Choroid plexus epithelial cell (primary cell): ENCODE data around the gene ZNF497.

ENCODE experiments used
- DNase-seq: peaks from one replicate; pipeline ENCODE4 v3.0.0-alpha.2; 2010; ENCODE audit warnings: low read depth
- H3K4me3 ChIP-seq: 2 replicates; pipeline ENCODE4 v1.5.1; 2011; ENCODE audit warnings: low read depth, mild to moderate bottlenecking, control low read depth, low read length, moderate library complexity
- CTCF ChIP-seq: conservative IDR thresholded peaks from 2 replicates; pipeline ENCODE4 v1.5.1; 2011; ENCODE audit warnings: low read depth, mild to moderate bottlenecking, control low read depth, inconsistent platforms, low read length, moderate library complexity

The ZNF497 gene

GRCh38 chr19:58372311-58373133, 10.0 kb upstream of the ZNF497 start:
- DNase-seq: no peak
- no peak overlapping the region for H3K4me3 ChIP-seq
- peak; percentile 37 for TF ChIP-seq CTCF

- TF ChIP-seq CTCF: no peak
- H3K4me3 ChIP-seq: no peak overlapping the region
- no peak for DNase-seq
Observed at GRCh38 chr19:58368561-58369360, 6.2 kb upstream of the ZNF497 start.

DNA sequence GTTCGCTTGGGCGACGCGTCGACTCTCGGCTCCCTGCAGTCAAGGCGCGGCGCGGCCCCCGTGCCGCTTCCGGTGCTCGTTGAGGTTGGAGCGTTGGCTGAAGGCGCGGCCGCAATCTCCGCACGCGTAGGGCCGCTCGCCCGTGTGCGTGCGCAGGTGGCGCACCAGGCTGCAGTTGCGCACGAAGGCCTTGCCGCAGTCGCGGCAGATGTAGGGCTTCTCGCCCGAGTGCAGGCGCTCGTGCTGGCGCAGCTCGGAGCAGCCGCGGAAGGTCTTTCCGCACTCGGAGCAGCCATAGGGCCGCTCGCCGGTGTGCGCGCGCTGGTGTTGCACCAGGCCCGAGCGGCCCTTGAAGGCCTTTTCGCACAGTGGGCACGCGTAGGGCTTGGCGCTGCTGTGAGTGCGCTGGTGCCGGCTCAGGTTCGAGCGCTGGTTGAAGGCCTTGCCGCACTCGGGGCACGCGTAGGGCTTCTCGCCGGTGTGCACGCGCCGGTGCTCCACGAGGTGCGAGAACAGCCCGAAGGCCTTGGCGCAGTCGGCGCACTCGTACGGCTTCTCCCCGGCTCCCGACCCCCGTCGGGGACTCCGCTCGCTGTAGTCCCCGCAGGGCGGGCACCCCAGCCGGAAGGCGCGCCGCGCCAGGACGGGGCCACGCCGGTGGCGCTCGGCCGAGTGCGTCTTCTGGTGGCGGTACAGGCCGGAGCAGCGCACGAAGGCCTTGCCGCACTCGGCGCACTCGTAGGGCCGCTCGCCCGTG, 5.3 kb upstream of the ZNF497 start:
- no peak overlapping the region for H3K4me3 ChIP-seq
- no peak for TF ChIP-seq CTCF
- no peak for DNase-seq

GRCh38 chr19:58366585-58367430, 4.3 kb upstream of the ZNF497 start:
- no peak for TF ChIP-seq CTCF
- DNase-seq: no peak
- H3K4me3 ChIP-seq: no peak overlapping the region

- no peak for TF ChIP-seq CTCF
- DNase-seq: no peak
- no peak overlapping the region for H3K4me3 ChIP-seq
Observed at GRCh38 chr19:58364146-58364545, 1.6 kb upstream of the ZNF497 start.

DNA sequence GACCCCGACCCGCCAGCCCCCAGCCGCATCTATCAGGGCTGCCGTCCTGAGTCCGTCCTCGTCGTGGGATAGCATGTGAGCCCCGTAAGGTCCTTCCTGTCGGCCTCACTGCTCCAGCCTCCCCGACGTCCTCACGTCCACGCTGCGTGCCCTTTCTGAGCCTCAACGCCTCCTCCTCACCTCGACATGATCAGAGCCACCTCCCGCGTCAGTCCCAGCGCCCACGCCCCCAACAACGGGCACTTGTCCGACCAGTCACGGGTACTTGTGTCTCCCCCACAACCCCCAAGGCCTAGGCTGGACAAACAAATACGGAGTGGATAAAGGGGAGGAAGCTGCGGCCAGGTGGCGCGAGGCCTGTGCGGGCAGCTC, 665 bp downstream of the ZNF497 start:
- no peak for DNase-seq
- peak; percentile 34 for TF ChIP-seq CTCF
- peak overlapping the region; percentile 63 for H3K4me3 ChIP-seq
